CD4-positive, alpha-beta T cell (primary cell): Measurements from ENCODE around the gene ADAMTS17. TPM values are rescaled to one million over a fixed set of nuclear protein-coding genes. Genes with fewer than 3 reads are reported as not detected.

Experiments used
- ATAC-seq: fragments of 200-7000 bp; cut with Tn5 transposase; one replicate; pipeline ENCODE4 v1.10.0; 2022; ENCODE audit warnings: mild to moderate bottlenecking; ENCODE audit not compliant: poor library complexity
- CTCF ChIA-PET: fragments of 350-600 bp; sonication (Branson Sonifier 250); formaldehyde crosslinking; loops from one replicate; lab custom pipeline; 2021; ENCODE audit warnings: antibody characterized with exemption, inconsistent platforms; lab: Charles Lee
- POLR2A ChIA-PET: fragments of 350-600 bp; sonication (Branson Sonifier 250); formaldehyde crosslinking; loops from one replicate; lab custom pipeline; 2021; ENCODE audit warnings: antibody characterized with exemption, inconsistent platforms; lab: Charles Lee
- DNase-seq, 14 experiments: peaks; one replicate each; pipeline ENCODE4 v3.0.0-alpha.2; 2013 to 2020; ENCODE audit warnings: mixed read lengths in 2 of 14
- H3K27ac ChIP-seq, 2 donors: one replicate each; pipeline versions ENCODE4 v1.5.1 to v1.7.0; 2013; ENCODE audit warnings: low read length in 2 of 2, low read depth in 1 of 2, mild to moderate bottlenecking in 1 of 2
- H3K27me3 ChIP-seq, 2 experiments: 1 replicate in 1 of 2; 2 replicates in 1 of 2; pipeline versions ENCODE4 v1.6.1 to v1.7.0; 2013; ENCODE audit warnings: low read length in 2 of 2, control low read depth in 1 of 2, mild to moderate bottlenecking in 1 of 2, moderate library complexity in 1 of 2; ENCODE audit not compliant: insufficient read depth in 2 of 2, control insufficient read depth in 1 of 2
- H3K36me3 ChIP-seq: one replicate; pipeline ENCODE4 v1.6.1; 2013; ENCODE audit warnings: low read length, control low read depth; ENCODE audit not compliant: insufficient read depth
- H3K4me1 ChIP-seq: one replicate; pipeline ENCODE4 v1.6.1; 2013; ENCODE audit warnings: low read length, control low read depth; ENCODE audit not compliant: insufficient read depth
- H3K4me3 ChIP-seq: one replicate; pipeline ENCODE4 v1.5.1; 2013; ENCODE audit warnings: mild to moderate bottlenecking, low read length, moderate library complexity
- H3K9me3 ChIP-seq, 2 experiments: 1 replicate in 1 of 2; 2 replicates in 1 of 2; pipeline versions ENCODE4 v1.6.1 to v1.7.0; 2013; ENCODE audit warnings: low read length in 2 of 2, mild to moderate bottlenecking in 2 of 2, control low read depth in 1 of 2, moderate library complexity in 1 of 2; ENCODE audit not compliant: control insufficient read depth in 1 of 2, insufficient read depth in 1 of 2
- H3K27ac Mint-ChIP-seq: one replicate; pipeline ENCODE4 v1.8.0; 2020; ENCODE audit warnings: mixed read lengths
- H3K27me3 Mint-ChIP-seq: one replicate; pipeline ENCODE4 v1.8.0; 2021; ENCODE audit warnings: mixed read lengths
- H3K36me3 Mint-ChIP-seq: one replicate; pipeline ENCODE4 v1.8.0; 2021; ENCODE audit warnings: low read depth, mixed read lengths
- H3K4me1 Mint-ChIP-seq: one replicate; pipeline ENCODE4 v1.8.0; 2021; ENCODE audit warnings: low read depth, mixed read lengths
- H3K4me3 Mint-ChIP-seq: one replicate; pipeline ENCODE4 v1.8.0; 2020; ENCODE audit warnings: mild to moderate bottlenecking, mixed read lengths
- H3K9me3 Mint-ChIP-seq: one replicate; pipeline ENCODE4 v1.8.0; 2020; ENCODE audit warnings: mixed read lengths
- CTCF ChIP-seq: fragments of 200-600 bp; IDR thresholded peaks from one replicate; pipeline ENCODE4 v1.8.0; 2022; ENCODE audit warnings: antibody characterized with exemption, mild to moderate bottlenecking
- intact Hi-C, 2 experiments: fragments of 100-400 bp; cut with DNase I in 1 of 2; cut with micrococcal nuclease in 1 of 2; formaldehyde crosslinking; loops; one replicate each; pipeline versions ENCODE4 v1.15.1 to v1.9.0; 2023 to 2025; cut with DNase I, micrococcal nuclease
- total RNA-seq, 174 experiments: library from RNA in 2 of 174; stranded (reverse) in 2 of 174; gene quantifications; one replicate each; pipeline ENCODE4 v1.2.3 and lab custom pipeline; 2021 to 2026

ADAMTS17 gene
- total RNA-seq, 2 experiments from 2014 or later: 9.9 to 13.2 TPM

DNA sequence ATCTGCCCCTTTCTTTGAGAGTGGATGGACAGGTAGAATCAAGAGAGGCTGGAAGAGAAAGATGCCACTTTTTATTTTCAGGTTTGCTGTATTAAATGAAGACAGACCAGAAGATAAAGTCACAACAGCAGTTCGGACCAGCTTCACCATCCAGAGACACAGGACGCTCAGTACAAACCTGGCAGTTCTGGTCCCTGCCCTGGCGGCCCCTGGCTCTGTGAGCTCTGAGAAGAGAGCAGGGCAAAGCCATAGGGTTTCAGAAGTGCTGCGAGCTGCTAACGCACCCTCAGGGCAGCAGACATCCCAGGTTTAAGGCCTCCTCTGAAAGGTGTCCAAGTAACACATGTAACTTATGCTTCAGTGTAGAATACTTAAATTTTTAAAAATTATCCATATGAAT is 216.8 kb downstream of the ADAMTS17 start:
- POLR2A ChIA-PET: no interaction called here
- intact Hi-C loops: no loop called here
- H3K4me3 ChIP-seq: no peak overlapping the region
- H3K4me1 ChIP-seq: no peaks in the 10 kb centered on the region
- no peak overlapping the region for H3K4me3 Mint-ChIP-seq
- ATAC-seq (no peak), DNase-seq (no peak)
- no peaks in the 10 kb centered on the region for H3K4me1 Mint-ChIP-seq
- no peaks in the 10 kb centered on the region for H3K27me3 Mint-ChIP-seq
- CTCF ChIA-PET: interaction anchor here (0.7 kb wide), 1 partner anchor 1067 kb away, joined by 3 read pairs; no protein-coding TSS in a partner anchor
- peaks cover 35% of the 10 kb centered on the region for H3K36me3 Mint-ChIP-seq
- H3K27ac ChIP-seq: no peak overlapping the region
- H3K27ac Mint-ChIP-seq: no peak overlapping the region
- TF ChIP-seq CTCF: no peak
- peaks cover 12 to 23% of the 10 kb centered on the region in 2 experiments for H3K9me3 ChIP-seq
- peaks cover 9% of the 10 kb centered on the region for H3K9me3 Mint-ChIP-seq
- no peaks in the 10 kb centered on the region for H3K36me3 ChIP-seq
- no peaks in the 10 kb centered on the region for H3K27me3 ChIP-seq

DNA sequence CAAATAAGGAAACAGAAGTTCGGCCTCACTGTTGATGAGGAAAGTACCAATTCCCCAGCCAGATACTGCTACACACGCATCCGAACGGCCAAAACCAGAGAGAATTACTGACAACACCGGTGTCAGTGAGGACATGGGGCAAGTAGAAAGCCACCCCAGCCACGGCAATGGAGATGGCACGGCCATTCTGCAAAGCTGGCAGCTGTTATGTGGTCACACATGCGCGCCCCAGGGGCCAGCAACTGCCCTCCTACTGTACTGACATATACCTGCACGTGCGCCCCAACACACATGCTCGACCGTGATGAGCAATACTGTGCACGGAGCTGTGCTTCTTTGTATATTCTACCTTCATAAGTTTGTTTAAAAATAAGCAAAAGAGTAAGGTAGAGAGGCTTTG is 217.4 kb downstream of the ADAMTS17 start:
- Mint-ChIP-seq H3K4me1 (no peaks in the 10 kb centered on the region), H3K36me3 (peaks cover 40% of the 10 kb centered on the region), H3K27ac (no peak overlapping the region), H3K27me3 (no peaks in the 10 kb centered on the region), H3K9me3 (peaks cover 11% of the 10 kb centered on the region), H3K4me3 (no peak overlapping the region)
- Histone ChIP-seq H3K9me3 (peaks cover 16 to 23% of the 10 kb centered on the region in 2 experiments), H3K4me3 (no peak overlapping the region), H3K27me3 (no peaks in the 10 kb centered on the region), H3K36me3 (no peaks in the 10 kb centered on the region), H3K4me1 (no peaks in the 10 kb centered on the region), H3K27ac (no peak overlapping the region)
- ChIA-PET CTCF (no interaction called here), POLR2A (no interaction called here)
- ATAC-seq (no peak), DNase-seq (no peak)
- intact Hi-C loops: no loop called here
- no peak for TF ChIP-seq CTCF

GRCh38 chr15:100123611-100124010 is 218.2 kb downstream of the ADAMTS17 start:
- DNase-seq: no peak
- Mint-ChIP-seq H3K36me3 (peaks cover 47% of the 10 kb centered on the region), H3K4me1 (no peaks in the 10 kb centered on the region), H3K27me3 (no peaks in the 10 kb centered on the region), H3K4me3 (no peak overlapping the region), H3K27ac (no peak overlapping the region), H3K9me3 (peaks cover 11% of the 10 kb centered on the region)
- CTCF ChIA-PET: no interaction called here
- Histone ChIP-seq H3K36me3 (no peaks in the 10 kb centered on the region), H3K4me1 (no peaks in the 10 kb centered on the region), H3K27ac (no peak overlapping the region), H3K27me3 (no peaks in the 10 kb centered on the region), H3K9me3 (peaks cover 16 to 23% of the 10 kb centered on the region in 2 experiments), H3K4me3 (no peak overlapping the region)
- intact Hi-C loops: no loop called here
- POLR2A ChIA-PET: no interaction called here
- ATAC-seq: no peak
- no peak for TF ChIP-seq CTCF
